GM18873 (cell line): ENCODE measurements around the gene RUNDC3A.

Experiments
- ATAC-seq: cut with Tn5 transposase; IDR thresholded peaks from one replicate; pipeline ENCODE4 v1.9.1; 2021; ENCODE audit warnings: mild to moderate bottlenecking, moderate library complexity, moderate number of reproducible peaks; ENCODE audit not compliant: unreplicated experiment, low FRiP score

Gene RUNDC3A

GRCh38 chr17:44282264-44282663, 26.1 kb upstream of the RUNDC3A start:
- ATAC-seq = no peak

DNA sequence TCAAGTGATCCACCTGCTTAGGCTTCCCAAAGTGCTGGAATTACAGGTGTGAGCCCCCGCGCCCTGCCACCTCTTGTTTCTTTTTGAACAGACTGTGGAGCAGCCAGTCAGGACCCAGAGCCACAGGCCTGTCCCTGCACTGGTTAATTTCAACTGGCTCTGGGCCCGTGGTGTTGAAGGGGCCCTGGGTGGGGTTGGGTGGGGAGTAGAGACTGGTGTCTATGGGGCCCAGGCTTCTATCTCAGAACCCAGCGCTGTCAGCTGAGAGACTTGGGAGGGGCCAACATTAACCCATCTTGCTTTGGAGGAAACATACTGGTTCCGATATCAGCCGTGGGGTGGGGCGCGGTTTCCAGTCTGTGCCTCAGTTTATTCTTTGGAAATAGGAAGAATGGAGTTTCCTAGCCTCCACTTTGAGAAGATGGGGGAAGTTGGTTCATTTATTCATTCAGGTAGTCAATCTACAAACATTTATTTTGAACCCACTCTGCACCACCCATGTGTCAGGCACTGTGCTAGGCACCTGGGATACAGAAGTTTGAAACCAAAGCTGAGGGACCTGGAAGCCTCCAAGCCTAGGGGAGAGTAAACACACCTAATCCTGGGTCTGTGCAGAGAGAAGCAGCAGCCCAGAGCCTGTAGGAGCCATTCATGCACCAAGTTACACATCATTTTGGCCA, 24.9 kb upstream of the RUNDC3A start:
- ATAC-seq = no peak

DNA sequence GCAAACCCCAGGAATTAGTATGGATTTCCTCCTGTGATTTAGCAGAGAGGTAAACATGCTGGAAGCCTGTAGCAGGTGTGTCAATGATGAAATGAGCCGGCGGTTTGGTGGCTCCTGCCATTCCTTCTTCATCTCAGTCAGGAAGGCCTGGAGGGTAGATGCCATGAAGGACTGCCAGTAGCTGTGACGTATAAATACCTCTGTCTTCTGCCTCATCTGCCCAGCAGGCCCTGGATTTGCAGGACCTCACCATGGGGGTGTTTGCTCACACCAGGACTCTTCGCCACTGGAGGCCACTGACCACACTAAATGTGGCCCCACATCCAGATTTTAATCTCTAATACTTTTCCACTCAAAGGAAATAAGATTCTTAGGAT, 24.4 kb upstream of the RUNDC3A start:
- ATAC-seq = no peak

- no peak for ATAC-seq
These were observed 20.8 kb upstream of the RUNDC3A start for GRCh38 chr17:44287651-44288050.

- ATAC-seq = no peak
These were observed 14.7 kb upstream of the RUNDC3A start for GRCh38 chr17:44293509-44294226.

DNA sequence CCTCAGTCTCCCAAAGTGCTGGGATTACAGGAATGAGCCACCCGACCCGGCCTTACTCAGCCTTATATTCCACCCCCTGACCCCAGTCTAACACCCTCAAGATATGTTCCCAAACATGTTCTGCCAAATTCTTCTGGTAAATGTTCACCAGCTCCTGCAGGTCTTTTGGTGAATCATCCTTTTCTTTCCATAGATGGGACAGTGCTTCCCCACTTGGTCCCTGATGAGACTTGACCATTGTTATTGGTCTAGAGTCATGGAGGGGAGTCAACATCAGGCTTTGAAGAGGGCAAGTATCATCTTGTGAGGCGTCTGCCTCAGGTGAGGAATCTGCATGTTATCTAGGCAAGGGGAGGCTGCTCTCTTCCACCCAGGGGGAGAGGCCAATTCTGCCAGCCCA, 10.4 kb upstream of the RUNDC3A start:
- no peak for ATAC-seq

GRCh38 chr17:44304651-44305050, 3.8 kb upstream of the RUNDC3A start:
- no peak for ATAC-seq

DNA sequence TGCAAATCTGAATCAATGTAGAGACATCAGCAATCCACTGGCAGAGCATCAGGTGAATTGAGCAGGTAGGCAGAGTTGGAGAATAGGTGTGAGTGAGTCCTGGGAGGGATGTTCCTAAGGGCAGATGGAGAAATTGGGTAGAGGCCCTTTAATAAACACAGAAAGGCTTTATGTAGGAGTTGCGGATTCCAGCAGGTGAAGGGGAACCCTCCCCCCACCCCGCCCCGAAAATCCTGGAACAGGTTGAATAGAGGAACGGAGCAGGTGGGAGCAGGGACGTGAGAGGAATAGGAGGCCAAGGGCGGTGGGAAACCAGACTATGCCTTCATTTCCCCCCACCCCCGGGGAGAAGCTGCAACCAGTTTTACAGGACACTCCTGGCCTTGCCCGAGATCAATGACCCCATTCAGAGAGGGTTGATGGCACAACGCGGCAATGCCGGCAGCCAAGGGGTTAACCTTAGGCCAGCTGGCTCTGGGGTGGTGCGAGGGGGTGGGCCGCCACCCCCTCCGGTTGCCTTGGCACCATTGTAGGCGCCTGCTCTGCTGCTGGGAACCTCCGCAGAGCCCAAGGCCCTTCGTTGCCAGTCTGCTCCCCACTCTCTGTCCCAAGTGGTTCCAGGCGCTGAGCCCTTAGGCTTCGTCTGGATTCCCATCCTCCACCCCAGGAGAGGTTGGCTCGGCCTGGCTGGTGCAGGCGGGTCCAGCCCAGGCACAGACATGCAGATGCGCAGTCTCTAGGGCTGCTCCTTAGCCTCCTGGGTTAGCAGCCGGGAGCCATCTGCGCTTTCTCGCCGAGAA, 814 bp upstream of the RUNDC3A start:
- ATAC-seq = no peak

DNA sequence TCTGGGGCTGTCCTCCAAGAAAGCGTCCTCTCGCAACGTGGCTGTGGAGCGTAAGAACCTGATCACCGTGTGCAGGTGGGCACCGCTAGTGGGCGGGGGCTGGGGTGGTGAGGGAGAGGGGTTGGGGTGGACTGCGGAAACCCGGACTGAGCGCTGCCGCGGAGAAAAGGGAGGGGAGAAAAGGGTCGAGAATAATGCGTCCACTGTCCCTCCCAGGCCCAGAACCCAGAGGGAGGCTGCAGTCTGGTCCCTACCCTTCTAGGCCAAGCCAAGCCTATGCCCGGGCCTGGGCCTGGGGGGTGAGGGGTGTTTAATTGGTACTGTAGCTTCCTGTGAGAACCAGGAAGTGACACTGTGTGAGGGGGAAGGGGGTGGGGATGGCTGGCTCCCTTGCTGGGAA, 464 bp downstream of the RUNDC3A start:
- no peak for ATAC-seq

GRCh38 chr17:44309472-44309871, 1.1 kb downstream of the RUNDC3A start:
- no peak for ATAC-seq

DNA sequence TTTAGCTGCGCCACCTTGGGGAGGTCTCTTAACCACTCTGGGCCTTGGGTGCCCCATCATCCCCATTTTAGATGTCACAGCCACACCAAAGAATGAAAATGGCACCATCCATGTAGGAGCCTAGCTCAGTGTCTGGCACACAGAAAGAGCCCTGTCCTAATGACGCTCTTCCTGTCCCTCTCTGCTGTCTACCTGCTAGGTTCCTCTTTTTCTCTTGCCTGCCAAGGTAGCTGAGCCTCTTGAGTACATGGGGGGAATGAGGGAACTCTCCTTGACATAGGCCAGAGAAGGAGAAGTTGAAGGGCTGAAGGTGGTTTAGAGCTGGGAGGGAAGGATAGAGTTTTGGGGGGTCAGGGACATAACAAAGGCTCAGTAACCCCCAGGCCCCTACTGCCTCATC, 1.8 kb downstream of the RUNDC3A start:
- ATAC-seq = no peak

- ATAC-seq = no peak
These were observed 2.4 kb downstream of the RUNDC3A start for GRCh38 chr17:44310609-44311376.

GRCh38 chr17:44311562-44312181, 3.3 kb downstream of the RUNDC3A start:
- ATAC-seq = no peak

GRCh38 chr17:44312396-44313104, 4.1 kb downstream of the RUNDC3A start:
- ATAC-seq = no peak

GRCh38 chr17:44314031-44314430, 5.6 kb downstream of the RUNDC3A start:
- no peak for ATAC-seq

GRCh38 chr17:44314524-44314868, 6.1 kb downstream of the RUNDC3A start:
- no peak for ATAC-seq

GRCh38 chr17:44314869-44315661, 6.7 kb downstream of the RUNDC3A start:
- ATAC-seq = no peak

GRCh38 chr17:44315760-44316731, 7.6 kb downstream of the RUNDC3A start:
- ATAC-seq = no peak
